ENCODE results near the gene PUS7.

DNA sequence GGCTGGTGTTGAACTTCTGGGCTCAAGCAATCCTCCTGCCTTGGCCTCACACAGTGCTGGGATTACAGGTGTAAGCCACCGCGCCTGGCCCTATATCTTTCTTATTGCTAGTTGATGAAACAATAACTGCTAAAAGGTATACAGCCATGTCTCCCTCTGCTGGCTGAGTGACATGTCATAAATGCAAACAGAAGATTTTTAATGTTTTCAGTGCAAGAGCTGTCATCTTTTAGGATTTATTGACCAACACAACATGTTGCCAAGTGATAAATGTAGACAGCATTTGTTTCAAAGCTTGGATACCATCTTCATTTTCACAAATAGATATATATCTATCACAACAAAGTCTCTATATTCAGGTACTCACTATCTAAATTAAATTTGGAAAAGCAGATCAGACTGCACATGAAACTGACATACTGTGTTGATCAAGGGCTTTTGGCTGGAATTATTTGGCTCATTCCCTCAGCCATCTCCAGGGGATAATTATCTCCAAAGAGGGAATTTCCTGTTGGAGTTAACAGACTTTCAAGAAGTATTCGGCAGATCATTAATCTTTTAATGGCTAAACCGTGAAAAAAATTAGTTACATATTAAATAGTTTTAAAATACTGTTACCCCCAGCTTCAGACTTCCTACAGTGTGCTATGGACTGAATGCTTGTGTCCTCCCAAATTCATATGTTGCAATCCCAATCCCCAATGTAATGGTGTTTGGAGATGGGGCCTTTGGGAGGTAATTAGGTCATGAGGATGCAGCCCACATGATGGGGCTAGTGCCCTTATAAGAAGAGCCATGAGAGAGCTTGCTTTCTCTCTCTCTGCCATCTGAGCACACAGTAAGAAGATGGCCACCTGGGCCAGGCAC, 92.1 kb downstream of the PUS7 start:
- no peak for TF ChIP-seq POLR2AphosphoS5 (IDR thresholded peaks at IDR 0.05; ENCODE audit: low read depth, low read length)
- TF ChIP-seq POLR2A (IDR thresholded peaks at IDR 0.05; ENCODE audit: low read depth, low read length) = no peak
- TF ChIP-seq PAX5 (IDR thresholded peaks at IDR 0.05; ENCODE audit: insufficient read depth, low read length, severe bottlenecking) = no peak

Measured in GM12891 (cell line).